ENCODE data around the gene NISCH. TPM values are rescaled to one million over a fixed set of nuclear protein-coding genes. Genes with fewer than 3 reads are reported as not detected.

The NISCH gene
- total and polyA plus RNA-seq, 2 of the 8 experiments (the other 6 are each of a cell fraction or from before 2014, with no cell fraction given), result 71.2 to 71.9 TPM

GRCh38 chr3:52435246-52436101 is 19.9 kb upstream of the NISCH start:
- Histone ChIP-seq H2AFZ (ENCODE audit: low read length) (no peak overlapping the region), H3K36me3 (ENCODE audit: control insufficient read depth in 2 of 4, insufficient read depth in 4 of 4, low read length in 3 of 4) (no peaks in the 10 kb centered on the region), H3K4me3 (ENCODE audit: extremely low read depth in 1 of 4, insufficient read depth in 2 of 4, low read depth in 3 of 4, low read length in 4 of 4) (no peak overlapping the region), H3K18ac (ENCODE audit: extremely low read depth, low read length) (no peak overlapping the region), H3K14ac (ENCODE audit: insufficient read length) (no peak overlapping the region), H2AK5ac (ENCODE audit: low read depth, low read length) (no peak overlapping the region; the same call in 1 of the 2 replicates), H2BK120ac (replicated peaks; ENCODE audit: low read depth, low read length) (no peak overlapping the region), H3K79me1 (ENCODE audit: low read depth, low read length) (no peaks in the 10 kb centered on the region), H4K8ac (ENCODE audit: extremely low read depth, insufficient read depth, low read length) (peak overlapping the region; percentile 57; the same call in 1 of the 2 replicates), H4K20me1 (replicated peaks in 1 of 2; ENCODE audit: control insufficient read depth in 1 of 2, insufficient read depth in 2 of 2, low read length in 2 of 2) (no peaks in the 10 kb centered on the region), H3K4me2 (ENCODE audit: insufficient read depth in 1 of 2, low read depth in 2 of 2, low read length in 2 of 2) (no peak overlapping the region), H3K23me2 (ENCODE audit: low read depth, low read length) (no peaks in the 10 kb centered on the region), H2BK15ac (ENCODE audit: low read length) (no peak overlapping the region), H3K56ac (replicated peaks; ENCODE audit: insufficient read length, low read depth, low read length) (no peak overlapping the region), H3K4ac (replicated peaks; ENCODE audit: insufficient read length, low read depth, low read length) (no peak overlapping the region), H3K23ac (ENCODE audit: insufficient read length) (no peak overlapping the region), H3K27ac (ENCODE audit: low read depth, low read length) (no peak overlapping the region), H3K4me1 (replicated peaks in 1 of 4; ENCODE audit: control insufficient read depth in 3 of 4, insufficient read depth in 4 of 4, low read length in 3 of 4) (peaks cover 0 to 2% (median 0%) of the 10 kb centered on the region in 4 experiments; a peak in 1 of 7 replicates), H3K9ac (replicated peaks in 1 of 4; ENCODE audit: extremely low read depth in 1 of 4, low read depth in 3 of 4, low read length in 3 of 4) (no peak overlapping the region), H2BK5ac (ENCODE audit: low read depth, low read length) (peak overlapping the region; percentile 75; the same call in 1 of the 2 replicates), H4K5ac (ENCODE audit: insufficient read length, low read depth, low read length) (no peak overlapping the region), H2BK20ac (ENCODE audit: low read length) (no peak overlapping the region), H3K79me2 (ENCODE audit: control insufficient read depth in 1 of 2, insufficient read depth in 2 of 2, low read length in 2 of 2) (no peaks in the 10 kb centered on the region), H2BK12ac (ENCODE audit: low read depth, low read length) (no peak overlapping the region), H3K9me3 (ENCODE audit: insufficient read depth in 2 of 2, low read depth in 1 of 2, low read length in 1 of 2) (no peaks in the 10 kb centered on the region), H3K27me3 (replicated peaks in 1 of 4; ENCODE audit: control insufficient read depth in 3 of 4, extremely low read depth in 1 of 4, insufficient read depth in 3 of 4, low read length in 3 of 4) (no peaks in the 10 kb centered on the region), H4K91ac (replicated peaks; ENCODE audit: insufficient read length, low read length) (no peak overlapping the region)
- ChIA-PET POLR2A (ENCODE audit: partially characterized antibody) (interaction anchor here (10.5 kb wide), 1 partner anchor 11 kb away, joined by 112 read pairs; the partner anchor contains the start of gene SEMA3G), CTCF (ENCODE audit: partially characterized antibody) (interaction anchor here (0.8 to 1.7 kb wide), 4 partner anchors 8 to 44 kb away, joined by 3 to 8 read pairs (median 4); no protein-coding TSS in a partner anchor)
- TF ChIP-seq CHD1 (IDR thresholded peaks at IDR 0.05; ENCODE audit: low read depth, low read length), result no peak
- no peak for TF ChIP-seq RAD21 (IDR thresholded peaks at IDR 0.05 in 1 of 2, conservative IDR thresholded peaks at IDR 0.05 in 1 of 2; ENCODE audit: low read depth in 2 of 2, low read length in 2 of 2)
- TF ChIP-seq CBX5 (IDR thresholded peaks at IDR 0.05; ENCODE audit: low read depth, low read length), result no peak
- TF ChIP-seq RFX5 (IDR thresholded peaks at IDR 0.05; ENCODE audit: borderline replicate concordance, low read depth, low read length), result no peak
- no peak for TF ChIP-seq ZNF274 (IDR thresholded peaks at IDR 0.05; ENCODE audit: borderline replicate concordance, extremely low read depth, low read length)
- no peak for TF ChIP-seq SIN3A (conservative IDR thresholded peaks at IDR 0.05 in 1 of 2, IDR thresholded peaks at IDR 0.05 in 1 of 2; ENCODE audit: low read depth in 1 of 2, low read length in 2 of 2)
- 93% methylated on average over 31 of the region's 32 CpGs; no CpG with 5 or more reads in 1 of the 2 experiments for WGBS, 2 experiments (ENCODE audit: extremely low coverage in 1 of 2, insufficient coverage in 1 of 2, insufficient read length in 1 of 2, insufficient replicate concordance in 2 of 2, low coverage in 1 of 2, low lambda C conversion rate in 2 of 2, missing lambda C conversion rate in 1 of 2)
- DNase-seq (ENCODE audit: low read depth in 1 of 2, low spot score in 2 of 2) (no peak), FAIRE-seq (no peak)

All from H1 (cell line).